H9 (cell line): ENCODE data around the gene SUOX. TPM values are rescaled to one million over a fixed set of nuclear protein-coding genes. Genes with fewer than 3 reads are reported as not detected.

Source experiments
- DNase-seq: peaks from one replicate; pipeline ENCODE4 v3.0.0-alpha.2; 2017
- H2AFZ ChIP-seq: one replicate; pipeline ENCODE4 v1.6.1; 2013; ENCODE audit warnings: mild to moderate bottlenecking, low read length, control low read depth, moderate library complexity
- H2AK5ac ChIP-seq: 2 replicates; pipeline ENCODE4 v1.6.1; 2013; ENCODE audit warnings: low read length, control low read depth, mixed read lengths; ENCODE audit not compliant: insufficient read length
- H2BK120ac ChIP-seq: one replicate; pipeline ENCODE4 v1.6.1; 2013; ENCODE audit warnings: low read depth, mild to moderate bottlenecking, low read length, control low read depth, inconsistent platforms; ENCODE audit not compliant: poor library complexity, severe bottlenecking
- H2BK12ac ChIP-seq: 2 replicates; pipeline ENCODE4 v1.6.1; 2013; ENCODE audit warnings: low read length, control low read depth, mixed read lengths, low read depth; ENCODE audit not compliant: insufficient read length
- H2BK15ac ChIP-seq: 2 replicates; pipeline ENCODE4 v1.6.1; 2013; ENCODE audit warnings: low read depth, low read length, control low read depth
- H2BK20ac ChIP-seq: one replicate; pipeline ENCODE4 v1.6.1; 2013; ENCODE audit warnings: low read depth, mild to moderate bottlenecking, low read length, control low read depth, inconsistent platforms; ENCODE audit not compliant: poor library complexity, severe bottlenecking
- H2BK5ac ChIP-seq: 2 replicates; pipeline ENCODE4 v1.6.1; 2013; ENCODE audit warnings: low read length, control low read depth, mixed read lengths; ENCODE audit not compliant: insufficient read length
- H3K14ac ChIP-seq: 2 replicates; pipeline ENCODE4 v1.6.1; 2013; ENCODE audit warnings: low read length, control low read depth; ENCODE audit not compliant: insufficient read depth
- H3K18ac ChIP-seq: 2 replicates; pipeline ENCODE4 v1.6.1; 2013; ENCODE audit warnings: low read depth, mild to moderate bottlenecking, mixed read lengths, low read length, control low read depth; ENCODE audit not compliant: insufficient read length
- H3K23ac ChIP-seq: 2 replicates; pipeline ENCODE4 v1.6.1; 2013; ENCODE audit warnings: low read length, control low read depth, mixed read lengths, low read depth; ENCODE audit not compliant: insufficient read length
- H3K23me2 ChIP-seq: 2 replicates; pipeline ENCODE4 v1.6.1; 2013; ENCODE audit warnings: low read depth, mild to moderate bottlenecking, mixed read lengths, low read length, control low read depth; ENCODE audit not compliant: insufficient read length, poor library complexity, severe bottlenecking
- H3K27ac ChIP-seq: 2 replicates; pipeline ENCODE4 v1.5.1; 2013; ENCODE audit warnings: low read length, control low read depth, mixed read lengths, low read depth; ENCODE audit not compliant: insufficient read length
- H3K27me3 ChIP-seq: 2 replicates; pipeline ENCODE4 v1.6.1; 2013; ENCODE audit warnings: low read length, control low read depth, inconsistent platforms; ENCODE audit not compliant: insufficient read depth
- H3K4ac ChIP-seq: 2 replicates; pipeline ENCODE4 v1.6.1; 2013; ENCODE audit warnings: low read depth, mild to moderate bottlenecking, control low read depth, inconsistent platforms, low read length, moderate library complexity
- H3K4me1 ChIP-seq: 2 replicates; pipeline ENCODE4 v1.6.1; 2013; ENCODE audit warnings: low read length, control low read depth, inconsistent platforms; ENCODE audit not compliant: insufficient read depth
- H3K4me2 ChIP-seq: 2 replicates; pipeline ENCODE4 v1.6.1; 2013; ENCODE audit warnings: low read length, control low read depth, mixed read lengths; ENCODE audit not compliant: insufficient read length, insufficient read depth
- H3K56ac ChIP-seq: 2 replicates; pipeline ENCODE4 v1.6.1; 2013; ENCODE audit warnings: low read depth, mild to moderate bottlenecking, mixed read lengths, low read length, control low read depth; ENCODE audit not compliant: insufficient read length
- H3K79me1 ChIP-seq: 2 replicates; pipeline ENCODE4 v1.6.1; 2013; ENCODE audit warnings: low read depth, mild to moderate bottlenecking, moderate library complexity, low read length, control low read depth, inconsistent platforms; ENCODE audit not compliant: insufficient read depth, poor library complexity, severe bottlenecking
- H3K79me2 ChIP-seq: 2 replicates; pipeline ENCODE4 v1.6.1; 2013; ENCODE audit warnings: low read length, control low read depth, inconsistent platforms; ENCODE audit not compliant: insufficient read depth
- H3K9ac ChIP-seq: 2 replicates; pipeline ENCODE4 v1.6.1; 2013; ENCODE audit warnings: low read length, control low read depth, mixed read lengths; ENCODE audit not compliant: insufficient read length; ENCODE audit errors: extremely low read depth
- H3K9me3 ChIP-seq: one replicate; pipeline ENCODE4 v1.6.1; 2013; ENCODE audit warnings: low read depth, low read length, inconsistent platforms; ENCODE audit not compliant: control insufficient read depth
- H3T11ph ChIP-seq: one replicate; pipeline ENCODE4 v1.6.1; 2013; ENCODE audit warnings: mild to moderate bottlenecking, low read length, control low read depth, inconsistent platforms
- H4K20me1 ChIP-seq: one replicate; pipeline ENCODE4 v1.6.1; 2013; ENCODE audit not compliant: control insufficient read depth, insufficient read length, insufficient read depth
- H4K5ac ChIP-seq: 2 replicates; pipeline ENCODE4 v1.6.1; 2013; ENCODE audit warnings: low read depth, mild to moderate bottlenecking, mixed read lengths, low read length, control low read depth; ENCODE audit not compliant: insufficient read length
- H4K8ac ChIP-seq: replicated peaks from 2 replicates; pipeline ENCODE4 v1.6.1; 2013; ENCODE audit warnings: low read length, control low read depth, mixed read lengths, low read depth; ENCODE audit not compliant: insufficient read length
- H4K91ac ChIP-seq: 2 replicates; pipeline ENCODE4 v1.6.1; 2013; ENCODE audit warnings: low read depth, mild to moderate bottlenecking, moderate library complexity, mixed read lengths, low read length, control low read depth; ENCODE audit not compliant: insufficient read length
- H3K27ac Mint-ChIP-seq, 3 experiments: 2 replicates in 2 of 3; 3 replicates in 1 of 3; pipeline ENCODE4 v1.8.0; 2020 to 2021; ENCODE audit warnings: mixed read lengths in 3 of 3, mild to moderate bottlenecking in 1 of 3, moderate library complexity in 1 of 3
- H3K27me3 Mint-ChIP-seq: 2 replicates; pipeline ENCODE4 v1.8.0; 2021; ENCODE audit warnings: low read depth, mild to moderate bottlenecking, moderate library complexity, mixed read lengths
- H3K36me3 Mint-ChIP-seq, 3 experiments: 2 replicates in 2 of 3; 3 replicates in 1 of 3; pipeline ENCODE4 v1.8.0; 2020 to 2021; ENCODE audit warnings: low read depth in 3 of 3, mixed read lengths in 3 of 3; ENCODE audit not compliant: insufficient read depth in 1 of 3
- H3K4me1 Mint-ChIP-seq, 2 experiments: 2 replicates each; pipeline ENCODE4 v1.8.0; 2020; ENCODE audit warnings: mixed read lengths in 2 of 2
- H3K4me3 Mint-ChIP-seq, 2 experiments: 2 replicates in 1 of 2; 3 replicates in 1 of 2; pipeline ENCODE4 v1.8.0; 2020 to 2021; ENCODE audit warnings: mild to moderate bottlenecking in 2 of 2, mixed read lengths in 2 of 2, moderate library complexity in 1 of 2
- H3K9me3 Mint-ChIP-seq, 2 experiments: 2 replicates in 1 of 2; 3 replicates in 1 of 2; pipeline ENCODE4 v1.8.0; 2020; ENCODE audit warnings: mild to moderate bottlenecking in 2 of 2, mixed read lengths in 2 of 2, moderate library complexity in 1 of 2
- WGBS: extraction: QIAGEN DNeasy Blood & Tissue Kit; methylation state at CpG from one replicate; pipeline ENCODE4 v1.1.7; 2013; ENCODE audit warnings: missing lambda C conversion rate, low lambda C conversion rate, mixed read lengths; ENCODE audit not compliant: insufficient read length; ENCODE audit errors: extremely low coverage; 5-methylcytosine and 5-hydroxymethylcytosine counted together
- total RNA-seq: library from RNA; stranded (reverse); gene quantifications from 2 replicates; pipeline ENCODE4 v1.2.1, GENCODE V29; 2021
- TF ChIP-seq, protein P1 (sequence below): fragments of 200-600 bp; sonication (generic); conservative IDR thresholded peaks from 3 replicates; pipeline ENCODE4 v1.8.0; 2021; ENCODE audit warnings: antibody characterized with exemption, mild to moderate bottlenecking

SUOX gene
- total RNA-seq, 1 experiment from 2014 or later, result 21.0 TPM

DNA sequence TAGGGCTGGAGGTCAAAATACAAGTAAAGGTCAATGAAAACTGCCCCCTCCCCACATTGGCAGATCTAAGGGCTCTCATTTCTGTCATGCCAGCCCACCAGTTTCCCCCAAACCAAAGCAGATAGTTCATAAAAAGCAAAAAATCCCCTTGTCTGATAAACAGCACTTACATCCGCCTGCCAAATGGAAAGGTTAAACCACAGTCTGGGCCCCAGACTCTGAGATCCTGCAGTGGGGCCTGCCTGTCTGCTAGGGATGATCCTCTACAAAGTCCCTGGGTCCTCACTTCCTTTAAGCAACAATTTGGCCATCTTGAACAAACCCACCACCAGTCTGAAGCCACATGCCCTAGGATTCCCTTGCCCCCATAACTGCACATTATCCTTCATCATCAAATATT lies 34.9 kb downstream of the SUOX start:
- H3K4me2 ChIP-seq, result no peak overlapping the region
- H4K8ac ChIP-seq, result no peak overlapping the region
- no peak overlapping the region for H4K91ac ChIP-seq
- H3K79me1 ChIP-seq, result no peaks in the 10 kb centered on the region
- no peak overlapping the region for H3K27ac Mint-ChIP-seq
- H3K23ac ChIP-seq, result no peak overlapping the region
- no peak for DNase-seq
- TF ChIP-seq, protein P1, sequence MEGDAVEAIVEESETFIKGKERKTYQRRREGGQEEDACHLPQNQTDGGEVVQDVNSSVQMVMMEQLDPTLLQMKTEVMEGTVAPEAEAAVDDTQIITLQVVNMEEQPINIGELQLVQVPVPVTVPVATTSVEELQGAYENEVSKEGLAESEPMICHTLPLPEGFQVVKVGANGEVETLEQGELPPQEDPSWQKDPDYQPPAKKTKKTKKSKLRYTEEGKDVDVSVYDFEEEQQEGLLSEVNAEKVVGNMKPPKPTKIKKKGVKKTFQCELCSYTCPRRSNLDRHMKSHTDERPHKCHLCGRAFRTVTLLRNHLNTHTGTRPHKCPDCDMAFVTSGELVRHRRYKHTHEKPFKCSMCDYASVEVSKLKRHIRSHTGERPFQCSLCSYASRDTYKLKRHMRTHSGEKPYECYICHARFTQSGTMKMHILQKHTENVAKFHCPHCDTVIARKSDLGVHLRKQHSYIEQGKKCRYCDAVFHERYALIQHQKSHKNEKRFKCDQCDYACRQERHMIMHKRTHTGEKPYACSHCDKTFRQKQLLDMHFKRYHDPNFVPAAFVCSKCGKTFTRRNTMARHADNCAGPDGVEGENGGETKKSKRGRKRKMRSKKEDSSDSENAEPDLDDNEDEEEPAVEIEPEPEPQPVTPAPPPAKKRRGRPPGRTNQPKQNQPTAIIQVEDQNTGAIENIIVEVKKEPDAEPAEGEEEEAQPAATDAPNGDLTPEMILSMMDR, result no peak
- no peak overlapping the region for H2BK12ac ChIP-seq
- H2BK15ac ChIP-seq, result no peak overlapping the region
- H3K56ac ChIP-seq, result no peak overlapping the region
- H3T11ph ChIP-seq, result no peak overlapping the region
- no peak overlapping the region for H3K9ac ChIP-seq
- H3K14ac ChIP-seq, result no peak overlapping the region
- no peaks in the 10 kb centered on the region for H3K27me3 ChIP-seq
- H3K36me3 Mint-ChIP-seq, result peaks cover 25 to 79% (median 62%) of the 10 kb centered on the region in 3 experiments; a peak in 6 of 7 replicates
- no peaks in the 10 kb centered on the region for H3K23me2 ChIP-seq
- H2AFZ ChIP-seq, result no peak overlapping the region
- no peak overlapping the region for H2BK20ac ChIP-seq
- no peak overlapping the region for H4K5ac ChIP-seq
- no peak overlapping the region for H2AK5ac ChIP-seq
- H3K9me3 Mint-ChIP-seq, result no peaks in the 10 kb centered on the region
- H4K20me1 ChIP-seq, result no peaks in the 10 kb centered on the region
- no peak overlapping the region for H3K27ac ChIP-seq
- no peaks in the 10 kb centered on the region for H3K79me2 ChIP-seq
- no peaks in the 10 kb centered on the region for H3K4me1 ChIP-seq
- no peaks in the 10 kb centered on the region for H3K27me3 Mint-ChIP-seq
- no peak overlapping the region for H3K18ac ChIP-seq
- H3K4me1 Mint-ChIP-seq, result no peaks in the 10 kb centered on the region
- no peak overlapping the region for H3K4ac ChIP-seq
- H2BK5ac ChIP-seq, result no peak overlapping the region
- no peak overlapping the region for H3K4me3 Mint-ChIP-seq
- H3K9me3 ChIP-seq, result no peaks in the 10 kb centered on the region
- WGBS, result no CpG with 5 or more reads among the region's 1 CpG
- no peak overlapping the region for H2BK120ac ChIP-seq
